Activated B cell treated with CpG ODN at 0.5 μM for 24 hours (primary cell): ENCODE measurements around the gene PLCL2. TPM values are rescaled to one million over a fixed set of nuclear protein-coding genes. Genes with fewer than 3 reads are reported as not detected.

Experiments used
- ATAC-seq: fragments of 200-7000 bp; cut with Tn5 transposase; one replicate; pipeline ENCODE4 v1.10.0; 2021; ENCODE audit warnings: low read depth, mild to moderate bottlenecking, moderate library complexity
- CTCF ChIA-PET: fragments of 350-600 bp; sonication (Branson Sonifier 250); formaldehyde crosslinking; loops from one replicate; lab custom pipeline; 2021; ENCODE audit warnings: antibody characterized with exemption; lab: Charles Lee
- POLR2A ChIA-PET: fragments of 350-600 bp; sonication (Branson Sonifier 250); formaldehyde crosslinking; loops from one replicate; lab custom pipeline; 2021; ENCODE audit warnings: antibody characterized with exemption; lab: Charles Lee
- DNase-seq: peaks from one replicate; pipeline ENCODE4 v3.0.0; 2022
- H3K27ac Mint-ChIP-seq: one replicate; pipeline ENCODE4 v1.8.0; 2020; ENCODE audit warnings: mixed read lengths
- H3K27me3 Mint-ChIP-seq: one replicate; pipeline ENCODE4 v1.8.0; 2021; ENCODE audit warnings: mixed read lengths
- H3K36me3 Mint-ChIP-seq: one replicate; pipeline ENCODE4 v1.8.0; 2021; ENCODE audit warnings: low read depth, mixed read lengths
- H3K4me1 Mint-ChIP-seq: one replicate; pipeline ENCODE4 v1.8.0; 2021; ENCODE audit warnings: mixed read lengths
- H3K4me3 Mint-ChIP-seq: one replicate; pipeline ENCODE4 v1.8.0; 2020; ENCODE audit warnings: mild to moderate bottlenecking, mixed read lengths
- H3K9me3 Mint-ChIP-seq: one replicate; pipeline ENCODE4 v1.8.0; 2020; ENCODE audit warnings: mixed read lengths
- intact Hi-C: fragments of 100-400 bp; cut with micrococcal nuclease; formaldehyde crosslinking; loops from one replicate; pipeline ENCODE4 v1.15.1; 2024
- total RNA-seq: library from RNA; stranded (reverse); gene quantifications from 2 replicates; pipeline ENCODE4 v1.2.3, GENCODE V29; 2022
- TF ChIP-seq, protein P1 (sequence below): fragments of 200-600 bp; IDR thresholded peaks from one replicate; pipeline ENCODE4 v1.8.0; 2022; ENCODE audit warnings: antibody characterized with exemption, mild to moderate bottlenecking

The PLCL2 gene
- total RNA-seq, 1 donor from 2014 or later = 40.0 TPM

DNA sequence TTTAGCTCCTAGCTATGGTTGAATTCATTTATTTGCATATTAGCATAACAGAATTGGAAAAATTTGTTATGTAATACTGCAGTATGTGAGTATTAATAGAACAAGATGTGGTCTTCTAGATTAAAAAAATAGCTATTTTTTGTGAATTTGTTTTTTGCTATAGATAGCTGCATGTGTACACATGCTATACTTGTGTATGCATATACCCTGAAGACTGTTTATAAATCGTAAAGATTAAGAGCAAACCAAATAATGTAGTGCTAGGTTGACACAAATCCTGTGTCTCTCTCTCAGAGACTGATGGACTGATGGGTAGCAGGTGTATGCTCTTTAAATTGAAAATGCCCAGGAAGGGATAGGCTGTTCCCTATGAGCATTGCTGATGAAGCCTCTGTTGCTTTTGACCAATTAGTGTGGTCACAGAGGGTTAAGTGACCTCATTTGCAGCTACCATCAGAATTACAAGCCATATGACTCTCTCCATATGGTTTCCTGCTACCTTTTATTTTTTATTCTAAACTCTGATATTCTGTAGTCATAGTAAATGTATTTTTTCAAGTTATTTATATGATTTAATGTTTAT, 9.0 kb downstream of the PLCL2 start:
- no peak for ATAC-seq
- H3K4me3 Mint-ChIP-seq = peak overlapping the region; percentile 32

DNA sequence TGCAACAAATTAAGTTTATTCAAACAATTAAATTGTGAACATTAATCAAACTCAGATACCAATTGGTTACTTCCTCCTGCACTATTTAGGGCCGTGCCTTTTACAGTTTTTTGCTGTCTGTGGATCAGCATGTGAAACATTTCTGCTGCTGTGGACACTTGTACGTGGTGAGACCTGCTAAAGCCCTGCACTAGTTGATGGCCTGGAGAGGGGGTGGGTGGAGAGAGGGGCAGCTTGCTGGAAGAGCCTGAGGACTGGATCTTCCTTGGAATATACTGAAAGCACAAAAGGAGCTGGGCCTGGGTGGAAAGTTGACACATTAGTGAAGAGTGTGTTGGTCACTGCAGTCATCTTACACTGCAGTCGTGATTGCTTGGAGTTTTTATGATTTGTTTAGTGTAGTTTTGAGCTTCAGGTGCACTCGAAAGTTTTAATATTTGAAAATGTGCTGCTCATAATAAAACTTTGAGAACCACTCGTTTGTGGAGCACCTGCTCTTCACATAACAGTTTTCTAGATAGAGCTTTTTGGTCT, 11.4 kb downstream of the PLCL2 start:
- TF ChIP-seq, protein P1, sequence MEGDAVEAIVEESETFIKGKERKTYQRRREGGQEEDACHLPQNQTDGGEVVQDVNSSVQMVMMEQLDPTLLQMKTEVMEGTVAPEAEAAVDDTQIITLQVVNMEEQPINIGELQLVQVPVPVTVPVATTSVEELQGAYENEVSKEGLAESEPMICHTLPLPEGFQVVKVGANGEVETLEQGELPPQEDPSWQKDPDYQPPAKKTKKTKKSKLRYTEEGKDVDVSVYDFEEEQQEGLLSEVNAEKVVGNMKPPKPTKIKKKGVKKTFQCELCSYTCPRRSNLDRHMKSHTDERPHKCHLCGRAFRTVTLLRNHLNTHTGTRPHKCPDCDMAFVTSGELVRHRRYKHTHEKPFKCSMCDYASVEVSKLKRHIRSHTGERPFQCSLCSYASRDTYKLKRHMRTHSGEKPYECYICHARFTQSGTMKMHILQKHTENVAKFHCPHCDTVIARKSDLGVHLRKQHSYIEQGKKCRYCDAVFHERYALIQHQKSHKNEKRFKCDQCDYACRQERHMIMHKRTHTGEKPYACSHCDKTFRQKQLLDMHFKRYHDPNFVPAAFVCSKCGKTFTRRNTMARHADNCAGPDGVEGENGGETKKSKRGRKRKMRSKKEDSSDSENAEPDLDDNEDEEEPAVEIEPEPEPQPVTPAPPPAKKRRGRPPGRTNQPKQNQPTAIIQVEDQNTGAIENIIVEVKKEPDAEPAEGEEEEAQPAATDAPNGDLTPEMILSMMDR = no peak
- no peak for DNase-seq
- Mint-ChIP-seq H3K27me3 (no peaks in the 10 kb centered on the region), H3K36me3 (peaks cover 3% of the 10 kb centered on the region), H3K4me1 (peaks cover 90% of the 10 kb centered on the region), H3K27ac (peak overlapping the region; percentile 86), H3K4me3 (peak overlapping the region; percentile 41), H3K9me3 (no peaks in the 10 kb centered on the region)
- intact Hi-C loops = no loop called here
- ATAC-seq = no peak
- POLR2A ChIA-PET = interaction anchor here (0.7 to 4.0 kb wide), 5 partner anchors 10 to 126 kb away, joined by 3 to 54 read pairs (median 6); partner anchors contain the start of gene PLCL2
- CTCF ChIA-PET = interaction anchor here (0.6 to 1.0 kb wide), 2 partner anchors 31 to 361 kb away, joined by 3 to 4 read pairs; no protein-coding TSS in a partner anchor

More for the DNA sequence above, 9.0 kb downstream of the PLCL2 start:
- Mint-ChIP-seq H3K36me3 (peaks cover 3% of the 10 kb centered on the region), H3K4me1 (peaks cover 91% of the 10 kb centered on the region), H3K9me3 (no peaks in the 10 kb centered on the region), H3K27ac (peak overlapping the region; percentile 35), H3K27me3 (no peaks in the 10 kb centered on the region)
- intact Hi-C loops = no loop called here
- POLR2A ChIA-PET = interaction anchor here (0.6 to 1.9 kb wide), 5 partner anchors 8 to 103 kb away, joined by 3 to 13 read pairs (median 3); partner anchors contain the start of gene PLCL2
- TF ChIP-seq, protein P1 = no peak
- CTCF ChIA-PET = interaction anchor here (0.5 to 1.9 kb wide), 2 partner anchors 9 to 626 kb away, joined by 3 to 9 read pairs; partner anchors contain the start of gene PLCL2
- DNase-seq = no peak

GRCh38 chr3:16896820-16897219, 12.1 kb downstream of the PLCL2 start:
- H3K9me3 Mint-ChIP-seq = no peaks in the 10 kb centered on the region
- intact Hi-C loops = loop anchor here (1.0 kb wide), 3 partner anchors 8 to 15 kb away; no protein-coding TSS in a partner anchor
- H3K27me3 Mint-ChIP-seq = no peaks in the 10 kb centered on the region
- no peak for DNase-seq
- ChIA-PET CTCF (interaction anchor here (0.6 to 1.0 kb wide), 3 partner anchors 19 to 361 kb away, joined by 3 to 4 read pairs (median 3); no protein-coding TSS in a partner anchor), POLR2A (interaction anchor here (0.7 to 4.0 kb wide), 7 partner anchors 10 to 126 kb away, joined by 3 to 54 read pairs (median 5); partner anchors contain the start of gene PLCL2)
- TF ChIP-seq, protein P1 = no peak
- peak overlapping the region; percentile 86 for H3K27ac Mint-ChIP-seq
- peaks cover 3% of the 10 kb centered on the region for H3K36me3 Mint-ChIP-seq
- H3K4me1 Mint-ChIP-seq = peaks cover 90% of the 10 kb centered on the region
- H3K4me3 Mint-ChIP-seq = peak overlapping the region; percentile 66
- ATAC-seq = no peak

- no peaks in the 10 kb centered on the region for H3K9me3 Mint-ChIP-seq
- peak; percentile 89 for ATAC-seq
- CTCF ChIA-PET = interaction anchor here (0.8 kb wide), 1 partner anchor 18 kb away, joined by 3 read pairs; no protein-coding TSS in a partner anchor
Observed at GRCh38 chr3:16897254-16897926, 12.6 kb downstream of the PLCL2 start.

More at GRCh38 chr3:16897254-16897926, 12.6 kb downstream of the PLCL2 start:
- Mint-ChIP-seq H3K4me3 (peak overlapping the region; percentile 66), H3K27ac (peak overlapping the region; percentile 86), H3K4me1 (peaks cover 90% of the 10 kb centered on the region), H3K36me3 (peaks cover 3% of the 10 kb centered on the region), H3K27me3 (no peaks in the 10 kb centered on the region)
- DNase-seq = peak; percentile 39
- TF ChIP-seq, protein P1 = no peak
- POLR2A ChIA-PET = interaction anchor here (0.7 to 4.0 kb wide), 5 partner anchors 11 to 78 kb away, joined by 3 to 54 read pairs (median 5); partner anchors contain the start of gene PLCL2
- intact Hi-C loops = loop anchor here (1.0 kb wide), 3 partner anchors 8 to 15 kb away; no protein-coding TSS in a partner anchor
